Left renal pelvis (tissue), 4 donors: ENCODE results near the gene UBE2L3. TPM values are rescaled to one million over a fixed set of nuclear protein-coding genes. Genes with fewer than 3 reads are reported as not detected.
"Not testable (repeated sequence)": the region's sequence is repeated elsewhere in the genome, so short reads cannot be mapped to it uniquely, and the experiment has no call there.

Experiments used
- DNase-seq, 4 donors: peaks; one replicate each; pipeline ENCODE4 v3.0.0-alpha.2; 2013; ENCODE audit warnings: low read depth in 4 of 4, low spot score in 3 of 4
- polyA plus RNA-seq, 4 donors: library from polyadenylated mRNA; unstranded; fragments of 120-200 nt; gene quantifications; one replicate each; pipeline ENCODE4 v1.2.1, GENCODE V29; 2013; ENCODE audit not compliant: insufficient read length in 4 of 4

Gene UBE2L3
- polyA plus RNA-seq, 4 donors = 48.7 to 63.8 (median 58.1) TPM

GRCh38 chr22:21626073-21626734 is 58.7 kb downstream of the UBE2L3 start:
- DNase-seq = no peak

GRCh38 chr22:21626735-21627469 is 59.4 kb downstream of the UBE2L3 start:
- DNase-seq = no peak

GRCh38 chr22:21628386-21629254 is 61.1 kb downstream of the UBE2L3 start:
- no peak for DNase-seq

- DNase-seq = peak in 3 of 4 donors; percentile 79 to 85 (median 85)
These were observed 62.0 kb downstream of the UBE2L3 start, which contains the start of gene YDJC for GRCh38 chr22:21629255-21630149. Gene YDJC, minus strand, starts transcription at chr22:21630022. Its CDS starts 8 bp downstream, at chr22:21630014.

GRCh38 chr22:21631025-21631424 is 63.5 kb downstream of the UBE2L3 start:
- no peak for DNase-seq

GRCh38 chr22:21632237-21632895 is 64.9 kb downstream of the UBE2L3 start, which contains the start of gene CCDC116:
Gene CCDC116, plus strand, starts transcription at chr22:21632760. Its CDS starts 422 bp downstream, at chr22:21633182.
- no peak for DNase-seq

- no peak for DNase-seq
These were observed 65.4 kb downstream of the UBE2L3 start for GRCh38 chr22:21632931-21633330.

- no peak for DNase-seq
These were observed 66.0 kb downstream of the UBE2L3 start for GRCh38 chr22:21633481-21633880.

GRCh38 chr22:21634081-21634480 is 66.6 kb downstream of the UBE2L3 start:
- DNase-seq = no peak

- no peak for DNase-seq
These were observed 67.3 kb downstream of the UBE2L3 start for GRCh38 chr22:21634844-21635243.

- DNase-seq = no peak
These were observed 68.4 kb downstream of the UBE2L3 start for GRCh38 chr22:21635771-21636510.

- DNase-seq = no peak
These were observed 69.2 kb downstream of the UBE2L3 start for GRCh38 chr22:21636629-21637218.

GRCh38 chr22:21637450-21637849 is 69.9 kb downstream of the UBE2L3 start:
- DNase-seq = not testable (repeated sequence)

GRCh38 chr22:21639359-21639758 is 71.8 kb downstream of the UBE2L3 start:
- no peak for DNase-seq

- no peak for DNase-seq
These were observed 73.3 kb downstream of the UBE2L3 start for GRCh38 chr22:21640810-21641209.

- DNase-seq = no peak
These were observed 73.9 kb downstream of the UBE2L3 start for GRCh38 chr22:21641417-21641788.

GRCh38 chr22:21641789-21642583 is 74.5 kb downstream of the UBE2L3 start, which contains the start of gene SDF2L1:
Gene SDF2L1, plus strand, starts transcription at chr22:21642302. Its CDS starts 35 bp downstream, at chr22:21642337.
- DNase-seq = peak; percentile 90 to 95 (median 94)
